ENCODE measurements around the gene TNNT2.

Gene TNNT2

DNA sequence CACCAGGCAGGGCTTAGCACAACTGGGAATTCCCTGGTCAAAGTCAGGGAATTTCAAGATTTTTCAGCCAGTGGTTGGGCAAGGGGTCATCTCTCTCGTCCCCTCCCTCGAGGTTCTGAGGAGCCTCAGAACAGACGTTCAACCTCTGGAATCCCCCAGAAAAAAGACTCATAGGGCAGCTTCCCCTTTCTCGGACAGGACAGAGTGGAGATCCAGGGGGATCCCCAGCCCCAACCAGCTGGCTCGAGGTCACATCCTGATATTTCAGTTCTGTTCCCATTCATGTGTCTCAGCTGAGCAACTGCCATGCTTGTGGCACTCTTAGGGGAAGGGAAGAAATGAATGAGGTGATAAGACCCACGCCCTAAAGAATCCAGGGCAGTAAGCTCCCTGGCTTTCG is 26.6 kb upstream of the TNNT2 start:
- no peak overlapping the region for H3K4me3 ChIP-seq (ENCODE audit: low read depth, low read length)

DNA sequence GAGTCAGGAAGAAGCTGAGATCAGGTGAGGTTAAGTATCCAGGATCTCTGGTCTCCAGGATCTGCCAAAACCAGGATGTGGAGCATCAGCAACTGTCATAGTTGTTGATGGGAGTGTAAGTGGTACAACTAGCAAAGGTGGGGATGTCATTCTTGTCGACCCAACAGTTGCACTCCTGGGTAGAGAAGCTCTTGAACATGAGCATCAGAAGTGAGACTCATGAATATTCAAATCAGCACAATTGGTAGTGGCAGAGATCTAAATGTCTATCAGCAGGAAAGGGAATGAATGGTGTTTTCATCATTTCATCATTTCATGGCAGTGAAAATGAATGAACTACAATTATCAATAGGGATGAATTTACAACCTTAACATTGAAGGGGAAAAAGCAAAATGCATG is 25.9 kb upstream of the TNNT2 start:
- H3K4me3 ChIP-seq (ENCODE audit: low read depth, low read length): no peak overlapping the region

DNA sequence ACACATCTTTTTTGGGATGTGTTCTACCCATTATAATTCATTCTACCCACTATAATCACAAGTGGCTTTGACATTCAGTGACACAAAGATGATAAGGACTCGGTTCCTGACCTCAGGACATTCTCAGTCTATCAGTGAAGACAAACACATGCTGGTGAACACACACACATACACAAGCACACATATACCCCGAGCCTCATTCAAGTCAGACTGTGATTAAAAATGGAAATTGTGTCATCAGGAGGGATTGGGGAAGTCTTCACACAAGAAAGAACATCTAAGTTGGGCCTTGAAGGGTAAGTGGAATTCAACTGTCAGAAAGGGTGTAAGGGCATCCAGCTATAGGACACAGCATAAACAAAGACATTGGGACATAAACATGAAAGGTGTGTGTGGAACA is 24.2 kb upstream of the TNNT2 start:
- H3K4me3 ChIP-seq (ENCODE audit: low read depth, low read length): no peak overlapping the region

DNA sequence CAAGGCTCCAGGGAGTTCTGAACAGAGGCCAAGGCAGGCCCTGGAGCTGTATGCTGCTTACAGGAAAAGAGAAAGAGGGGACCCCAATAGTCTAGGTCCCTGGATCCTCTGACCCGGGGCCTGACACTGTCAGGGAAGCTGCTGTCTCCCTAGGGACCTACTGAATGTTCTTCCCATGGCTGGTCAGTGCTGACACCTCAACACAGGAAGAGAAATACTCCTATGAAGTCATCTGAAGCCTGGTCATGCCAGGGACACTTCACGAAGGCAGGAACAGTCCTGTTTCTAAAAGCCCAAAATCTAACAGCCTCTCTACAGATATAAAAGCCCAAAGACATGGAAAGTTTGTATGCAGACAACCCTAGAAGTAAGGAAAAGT is 23.4 kb upstream of the TNNT2 start:
- H3K4me3 ChIP-seq (ENCODE audit: low read depth, low read length): no peak overlapping the region

DNA sequence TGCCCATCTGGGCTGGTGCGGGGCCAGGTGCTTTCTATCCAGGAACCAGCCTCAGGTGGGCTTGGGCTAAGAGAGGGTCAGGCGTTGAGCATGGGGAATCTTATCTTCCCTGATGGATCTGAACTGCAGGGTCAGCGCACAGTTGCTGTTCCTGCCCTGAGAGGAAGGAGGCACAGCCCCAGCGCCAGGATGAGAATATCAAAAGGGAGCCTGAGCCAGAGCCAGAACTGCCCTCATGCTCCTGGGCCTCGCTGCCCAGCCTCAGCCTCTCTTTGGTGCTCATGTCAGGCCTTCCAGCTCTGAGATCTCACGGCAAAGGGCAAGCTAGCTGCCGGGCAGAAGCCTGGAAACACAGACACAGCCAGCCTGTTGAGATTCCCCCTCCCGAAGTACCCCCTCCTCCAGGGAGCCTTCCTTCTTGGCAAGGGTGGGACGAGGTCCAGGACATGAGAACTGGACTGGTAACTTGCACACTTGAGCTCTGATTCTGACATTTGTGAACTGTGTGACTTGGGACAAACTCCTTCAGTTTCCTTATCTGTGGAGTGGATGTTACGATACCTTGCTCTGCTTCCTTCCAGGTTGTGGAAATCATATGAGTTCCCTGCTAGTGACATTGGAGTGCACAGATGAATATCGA is 22.9 kb upstream of the TNNT2 start:
- H3K4me3 ChIP-seq (ENCODE audit: low read depth, low read length): no peak overlapping the region

DNA sequence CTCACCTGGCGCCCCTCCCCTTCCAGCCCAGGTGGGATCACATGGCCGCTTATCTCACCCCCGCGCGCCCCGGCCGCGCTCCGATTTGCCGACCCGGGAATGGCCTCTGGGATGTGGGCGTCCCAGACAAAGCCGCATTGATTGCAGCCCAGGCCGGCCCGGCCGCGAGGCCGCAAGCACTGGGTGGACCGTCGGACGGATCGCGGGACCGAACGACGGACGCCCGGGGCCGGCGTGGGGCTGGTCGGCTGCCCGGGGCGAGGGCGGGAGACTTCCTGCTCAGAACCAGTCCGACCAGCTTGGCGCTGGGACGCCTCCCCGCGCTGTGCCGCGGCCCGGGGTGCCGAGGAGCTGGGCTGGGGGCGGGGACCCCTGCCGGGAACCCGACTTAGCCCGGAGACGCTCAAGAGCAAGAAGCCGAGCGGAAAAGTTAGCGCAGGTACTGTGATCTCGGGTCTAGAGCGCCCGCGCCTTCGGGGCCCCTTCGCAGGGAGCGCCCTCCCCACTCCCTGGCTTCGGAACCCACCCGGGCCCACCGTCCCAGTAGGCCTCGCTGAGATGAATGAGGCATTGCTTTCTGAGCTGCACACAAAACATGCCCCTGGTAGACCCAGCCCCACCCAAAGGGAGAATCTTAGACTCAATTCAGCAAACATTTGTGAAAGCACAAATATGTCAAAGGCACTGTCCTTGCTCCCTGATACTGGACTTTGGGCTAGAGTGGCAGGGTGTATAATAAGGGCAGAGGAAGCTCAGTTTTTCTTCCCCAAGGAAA is 22.1 kb upstream of the TNNT2 start:
- H3K4me3 ChIP-seq (ENCODE audit: low read depth, low read length): peak overlapping the region; percentile 50

DNA sequence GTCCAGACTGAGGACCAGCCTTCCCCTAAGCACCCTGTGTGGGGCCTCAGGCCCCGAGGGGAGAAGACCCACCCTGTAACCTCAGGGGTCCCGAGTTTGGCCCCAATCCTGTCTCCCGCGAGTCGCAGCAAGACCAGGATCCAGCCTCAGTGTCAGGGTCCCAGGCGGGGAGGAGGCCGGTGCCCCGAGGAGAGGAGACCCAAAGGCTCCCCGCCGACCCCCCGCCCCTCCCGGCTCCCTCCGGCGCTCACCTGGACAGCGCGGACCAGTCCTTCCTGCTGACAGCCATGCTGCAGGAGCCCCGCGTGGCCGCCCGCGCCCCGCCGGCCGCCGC is 21.5 kb upstream of the TNNT2 start, which contains the start of gene LAD1:
Gene LAD1 (minus strand): TSS at position 307 of the 334 bp plus-strand sequence. CDS start 18 bp downstream, at position 289.
- H3K4me3 ChIP-seq (ENCODE audit: low read depth, low read length): peak within 1 kb of the TSS; percentile 50

DNA sequence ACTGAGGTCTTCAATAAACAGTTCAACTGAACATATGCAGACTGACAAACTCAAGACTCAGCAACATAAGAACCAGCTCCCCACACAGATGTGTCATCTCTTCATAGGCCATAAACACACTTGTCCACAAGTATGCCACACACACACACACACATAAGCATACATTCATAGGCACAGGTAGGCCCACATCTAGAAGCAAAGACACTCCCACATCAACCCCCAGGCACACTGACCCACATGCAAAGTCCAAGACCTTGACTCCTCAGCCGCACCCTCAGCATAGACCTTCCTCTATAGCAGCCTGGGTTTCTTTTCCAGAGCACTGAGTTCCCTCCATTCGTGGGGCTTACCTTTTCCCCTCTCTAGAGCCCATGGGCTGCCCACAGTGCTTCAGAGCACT is 20.2 kb upstream of the TNNT2 start:
- no peak overlapping the region for H3K4me3 ChIP-seq (ENCODE audit: low read depth, low read length)

DNA sequence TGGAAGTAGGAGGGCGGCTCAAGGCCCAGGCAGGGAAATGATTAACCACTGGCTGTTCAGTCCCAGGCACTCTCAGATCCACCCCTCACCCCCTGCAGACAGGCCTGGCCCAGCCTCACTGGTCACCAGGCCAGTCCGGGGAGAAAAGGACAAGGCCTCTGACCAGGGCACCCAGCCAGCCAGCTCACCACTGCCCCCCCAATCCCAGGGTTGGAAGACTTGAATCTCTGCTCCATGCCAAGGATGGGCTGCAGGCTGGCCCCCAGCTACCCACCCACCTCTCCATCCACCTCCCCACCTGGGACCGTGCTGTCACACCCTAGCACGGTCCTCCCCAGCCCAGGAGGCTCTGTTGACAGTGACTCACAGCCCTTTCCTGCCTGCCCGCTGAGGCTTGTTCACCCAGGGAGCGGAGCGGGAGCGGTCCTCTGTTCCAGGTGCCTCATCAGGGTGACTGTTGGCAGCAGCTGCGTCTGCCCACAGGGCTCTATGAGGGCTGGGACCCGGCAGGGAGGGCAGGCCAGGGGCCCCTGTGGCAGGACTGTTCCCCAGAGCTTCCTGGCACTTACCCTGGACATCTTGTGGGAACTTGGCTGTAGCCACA is 19.5 kb upstream of the TNNT2 start:
- no peak overlapping the region for H3K4me3 ChIP-seq (ENCODE audit: low read depth, low read length)

DNA sequence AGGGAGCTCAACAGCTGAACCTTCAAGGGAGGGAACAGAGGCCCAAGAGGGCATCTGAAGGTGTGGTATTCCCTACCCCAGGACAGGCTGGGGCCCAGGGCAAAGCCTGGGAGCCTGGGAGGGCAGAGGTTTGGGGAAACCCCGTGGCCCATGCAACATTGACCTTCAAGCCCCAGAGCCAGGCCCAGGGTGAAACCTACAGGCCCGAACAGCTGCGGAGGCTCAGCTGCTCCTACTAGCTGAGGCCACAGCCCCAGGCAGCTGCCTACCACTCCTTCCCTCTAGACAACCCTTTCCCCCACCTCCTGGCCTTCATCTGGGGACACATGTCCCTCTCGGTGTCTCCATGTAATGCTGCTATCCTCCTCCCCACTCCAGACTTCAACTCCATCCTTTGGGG is 18.5 kb upstream of the TNNT2 start:
- no peak overlapping the region for H3K4me3 ChIP-seq (ENCODE audit: low read depth, low read length)

DNA sequence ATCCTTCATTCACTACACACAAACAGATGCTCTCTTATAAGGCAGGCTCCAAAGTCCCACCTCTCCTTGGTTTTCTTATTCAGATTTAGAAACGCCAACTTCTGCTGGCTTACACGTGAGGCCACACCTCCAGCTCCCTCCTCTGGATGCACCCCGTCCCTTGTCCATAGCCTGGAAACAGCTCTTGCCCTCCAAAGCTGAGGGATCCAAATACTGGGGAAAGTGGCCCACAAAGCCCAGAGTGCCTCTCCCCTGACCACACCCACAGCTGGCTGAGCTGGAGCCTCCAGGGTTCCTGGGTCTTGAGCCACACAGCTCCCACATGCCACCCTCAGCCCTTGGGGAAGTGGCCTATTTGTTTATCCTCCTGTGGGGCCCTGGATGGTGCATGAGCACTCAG is 17.1 kb upstream of the TNNT2 start:
- H3K4me3 ChIP-seq (ENCODE audit: low read depth, low read length): no peak overlapping the region

DNA sequence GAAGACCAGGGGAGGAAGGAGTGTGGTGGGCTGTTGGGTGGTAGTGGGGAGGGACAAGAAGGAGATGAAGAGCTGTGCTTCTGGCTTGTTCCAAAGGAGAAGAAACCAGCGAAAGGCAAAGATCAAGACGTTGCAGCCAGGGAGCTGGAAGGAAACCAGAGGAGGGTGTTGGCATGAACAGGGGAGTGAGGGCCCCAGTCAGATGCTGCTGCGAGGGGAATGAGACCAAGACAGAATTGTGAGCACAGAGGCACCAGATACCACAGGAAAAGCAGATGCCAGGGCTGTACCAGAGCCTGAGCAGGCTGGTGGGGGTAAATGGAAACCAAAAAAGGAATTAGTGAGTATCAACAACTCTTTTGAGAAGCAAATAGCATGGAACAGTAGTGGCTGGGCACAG is 15.6 kb upstream of the TNNT2 start:
- no peak overlapping the region for H3K4me3 ChIP-seq (ENCODE audit: low read depth, low read length)

DNA sequence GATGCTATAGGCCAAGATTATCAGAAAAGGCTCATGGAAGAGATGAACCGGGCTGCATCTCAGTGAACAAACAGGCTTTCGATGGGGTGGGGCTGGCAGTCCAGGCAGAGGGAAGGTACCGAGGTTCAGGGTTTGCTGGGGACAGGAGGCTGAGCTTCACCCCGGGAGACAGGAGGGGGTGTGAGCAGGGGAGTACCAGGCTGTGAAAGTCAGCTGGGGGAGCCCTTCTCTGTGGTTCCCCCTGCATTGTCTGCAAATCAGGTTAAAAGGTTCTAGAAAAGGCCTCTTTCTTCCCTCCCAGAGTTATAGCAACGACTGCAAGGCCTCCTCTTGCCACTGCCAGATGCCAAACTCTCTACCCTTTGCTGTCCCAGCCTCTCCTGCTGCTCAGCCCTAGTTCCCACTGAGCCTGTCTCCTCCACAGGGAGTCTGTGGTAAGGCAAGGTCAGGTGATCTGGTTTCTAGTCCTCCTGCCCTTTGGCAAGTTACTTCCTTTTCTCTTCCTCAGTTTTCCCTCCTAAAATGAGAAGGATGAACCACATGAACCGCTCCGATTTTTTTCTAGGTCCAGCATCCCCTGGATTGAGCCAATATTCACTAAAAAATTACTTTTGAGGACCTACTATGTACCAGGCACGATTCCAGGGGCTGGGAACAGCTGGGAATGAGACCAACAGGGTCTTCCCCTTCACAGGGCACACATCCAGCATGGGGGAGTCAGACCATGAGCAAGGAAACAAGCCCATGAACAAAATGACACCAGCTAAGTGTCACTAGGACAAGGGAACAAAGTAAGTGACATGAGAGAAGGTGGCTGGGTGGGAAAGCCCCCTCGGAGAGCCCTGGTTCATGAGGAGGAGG is 14.4 kb upstream of the TNNT2 start:
- H3K4me3 ChIP-seq (ENCODE audit: low read depth, low read length): no peak overlapping the region

DNA sequence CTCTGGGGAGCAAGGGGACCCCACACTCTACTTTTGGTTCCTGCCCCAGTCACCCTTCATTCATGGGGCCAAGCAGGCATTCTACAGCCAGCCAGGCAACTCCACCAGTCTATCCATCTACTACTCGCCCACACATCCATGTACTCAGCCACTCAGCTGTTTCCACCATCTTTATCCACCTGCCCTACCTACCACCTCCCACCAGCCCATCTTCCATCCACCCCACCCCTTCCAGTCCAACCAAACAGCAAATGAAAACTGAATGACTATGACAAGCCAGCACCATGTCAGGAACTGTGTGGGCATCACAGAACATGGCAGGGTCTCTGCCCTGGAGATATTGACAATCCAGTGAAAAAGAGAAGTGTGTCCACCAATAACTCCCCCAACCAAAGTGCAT is 13.7 kb upstream of the TNNT2 start:
- no peak overlapping the region for H3K4me3 ChIP-seq (ENCODE audit: low read depth, low read length)

DNA sequence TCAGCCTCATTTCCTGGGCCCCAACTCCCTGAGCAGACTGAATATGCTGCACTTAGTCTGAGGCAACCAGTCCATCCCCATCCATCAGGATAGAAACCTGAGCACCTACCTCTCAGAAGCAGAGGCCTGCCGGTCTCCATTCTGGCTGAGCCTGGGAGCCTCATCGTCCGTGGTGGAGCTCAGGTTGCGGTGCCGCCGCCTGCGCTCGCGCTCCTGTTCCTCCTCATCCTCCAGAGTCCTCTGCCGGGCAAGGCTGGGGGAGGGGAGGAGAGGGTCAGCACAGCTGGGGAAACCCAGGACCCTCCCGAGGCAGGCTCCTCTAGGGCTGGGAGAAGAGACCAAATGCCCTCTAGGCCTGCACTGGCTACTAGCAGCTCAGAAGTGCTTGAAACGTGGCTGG is 11.6 kb upstream of the TNNT2 start:
- H3K4me3 ChIP-seq (ENCODE audit: low read depth, low read length): no peak overlapping the region

DNA sequence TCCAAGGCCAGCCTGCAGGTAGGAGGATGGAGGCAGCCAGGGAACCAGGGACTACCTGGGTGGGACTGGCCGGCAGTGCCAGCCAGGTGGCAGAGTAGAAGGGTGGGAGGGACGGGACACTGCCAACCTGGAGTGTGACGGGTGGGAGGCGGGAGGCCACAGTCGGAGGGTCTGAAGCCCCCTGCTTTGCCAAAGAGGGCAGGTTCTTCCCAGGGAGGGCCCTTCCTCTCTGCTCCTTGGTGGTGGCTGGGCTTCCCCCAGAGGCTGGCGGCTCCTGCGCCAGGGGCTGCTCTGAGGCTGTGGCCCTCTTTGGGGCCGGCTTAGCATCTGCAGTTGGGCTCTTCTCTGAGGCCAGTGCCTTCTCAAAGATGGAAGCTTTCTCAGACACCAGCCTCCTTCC is 8.7 kb upstream of the TNNT2 start:
- no peak overlapping the region for H3K4me3 ChIP-seq (ENCODE audit: low read depth, low read length)

DNA sequence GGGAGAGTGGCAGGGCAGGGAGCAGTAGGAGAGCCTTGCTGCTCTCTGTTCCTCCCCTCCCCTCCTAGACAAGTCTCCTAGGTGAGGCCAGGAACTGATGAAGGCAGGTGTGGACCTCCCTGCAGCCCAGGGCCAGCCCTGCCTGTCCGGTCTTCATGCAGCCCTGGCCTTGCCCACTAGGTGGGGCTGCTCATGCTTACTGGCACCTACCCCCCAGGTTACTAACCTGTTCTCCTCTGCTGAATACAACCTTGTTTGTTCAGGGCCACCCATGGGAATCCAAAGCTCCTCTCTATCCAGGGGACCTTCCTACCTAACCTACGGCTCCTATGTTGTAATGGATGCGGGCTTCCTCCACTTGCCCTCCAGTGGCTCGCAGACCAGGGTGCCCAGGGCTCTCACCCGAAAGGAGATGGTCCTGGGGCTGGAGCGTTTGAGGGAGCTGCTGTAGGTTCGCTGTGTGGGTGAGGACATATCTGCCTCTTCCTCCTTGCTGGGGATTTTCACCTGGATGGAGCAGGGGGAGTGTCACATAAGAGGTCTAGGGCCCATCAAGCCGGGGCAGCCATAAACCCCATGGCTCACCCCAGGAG is 7.9 kb upstream of the TNNT2 start:
- H3K4me3 ChIP-seq (ENCODE audit: low read depth, low read length): no peak overlapping the region

DNA sequence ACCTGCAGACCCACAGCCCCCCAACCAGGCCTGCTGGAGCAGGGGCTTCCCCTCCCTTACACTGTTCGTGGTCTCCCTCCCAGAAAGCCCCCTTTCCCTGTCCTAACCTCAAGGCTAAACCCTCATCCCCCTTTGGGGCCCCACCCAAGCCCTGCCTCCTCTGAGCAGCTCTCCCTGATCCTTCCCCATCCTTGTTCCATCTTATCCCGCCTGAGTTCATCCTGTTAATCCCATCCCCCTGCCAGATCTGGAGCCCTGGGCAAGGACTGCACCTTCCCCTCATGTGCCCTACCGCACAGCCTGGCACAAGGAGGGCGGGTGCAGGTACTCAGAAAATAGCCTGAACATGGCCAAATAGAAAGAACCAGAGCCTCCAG is 6.9 kb upstream of the TNNT2 start:
- no peak overlapping the region for H3K4me3 ChIP-seq (ENCODE audit: low read depth, low read length)

DNA sequence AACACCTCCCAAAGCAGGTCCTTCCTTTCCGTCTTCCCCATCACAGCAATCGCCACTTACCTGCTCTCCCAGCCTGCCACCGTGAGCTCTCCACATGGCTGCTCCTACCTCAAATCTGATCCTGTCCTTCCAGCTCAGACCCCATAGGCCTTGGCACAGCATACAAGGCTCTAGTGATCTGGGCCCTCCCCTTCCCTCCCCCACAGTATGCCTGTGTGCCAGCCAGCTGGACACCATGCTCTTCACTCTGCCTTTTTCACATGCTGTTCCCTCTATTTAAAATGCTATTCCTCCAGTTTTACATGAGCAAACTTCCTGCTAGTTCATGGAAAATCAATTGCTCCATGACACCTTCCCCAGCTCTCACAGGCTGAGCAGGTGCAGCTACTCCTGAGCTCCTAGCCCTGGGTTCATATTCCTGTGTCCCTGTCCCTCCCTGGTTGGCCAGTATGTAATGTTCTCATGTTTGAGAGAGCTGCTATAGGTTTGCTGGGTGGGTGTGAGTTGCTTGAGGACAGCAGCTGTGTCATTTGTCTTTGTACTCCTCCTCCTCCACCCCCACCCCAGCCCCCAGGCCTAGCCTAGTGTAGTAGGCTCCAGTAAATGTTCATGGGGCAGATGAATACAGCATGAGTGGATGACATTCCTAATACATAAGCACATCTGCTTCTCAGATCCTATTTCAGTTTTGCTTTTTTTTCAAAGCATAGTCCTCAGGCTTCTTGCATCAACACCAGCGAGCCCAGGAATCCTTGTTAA is 6.3 kb upstream of the TNNT2 start:
- no peak overlapping the region for H3K4me3 ChIP-seq (ENCODE audit: low read depth, low read length)

DNA sequence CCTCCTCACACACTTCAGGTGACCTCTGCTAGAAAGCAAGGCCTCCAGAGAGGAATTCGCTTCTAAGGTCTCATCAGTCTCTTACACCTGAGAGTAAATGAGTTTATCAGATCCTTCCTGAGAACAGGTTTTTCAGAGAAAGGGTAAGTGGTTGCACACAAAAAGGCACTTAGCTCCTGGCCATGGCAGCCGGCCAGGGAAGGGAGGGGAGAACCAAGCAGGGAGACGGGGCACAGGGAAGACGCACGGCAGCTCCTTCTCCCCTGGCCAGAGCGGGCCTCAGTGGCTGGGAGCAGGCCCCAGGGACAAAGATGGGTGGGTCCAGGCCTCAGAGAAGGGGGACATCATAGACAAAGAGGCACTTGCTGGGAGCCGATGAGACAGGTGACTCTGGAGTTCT is 3.6 kb upstream of the TNNT2 start:
- no peak overlapping the region for H3K4me3 ChIP-seq (ENCODE audit: low read depth, low read length)
